ENCODE data around the gene GSAP.

DNA sequence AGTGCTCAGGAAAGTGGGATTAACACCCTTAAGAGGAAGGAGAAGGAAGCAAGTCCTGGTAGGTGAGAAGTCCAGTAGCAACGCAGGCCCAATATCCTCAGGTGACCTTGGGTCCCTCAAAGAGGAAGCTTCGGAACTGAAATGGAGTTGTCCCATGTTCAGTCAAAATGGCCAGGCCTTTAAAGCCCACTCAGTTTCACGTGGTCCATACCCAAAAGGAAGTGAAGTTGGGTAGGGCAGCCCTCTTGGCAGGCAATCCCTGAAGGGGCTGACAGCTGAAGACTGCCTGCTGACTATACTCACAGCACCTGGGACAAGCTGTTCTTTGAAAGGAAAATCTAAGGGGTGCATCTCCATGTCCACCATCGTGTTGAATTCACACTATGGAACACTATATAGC, 3.0 kb downstream of the GSAP start:
- no peak for TF ChIP-seq ELF1 (IDR thresholded peaks at IDR 0.05)
- TF ChIP-seq EZH2phosphoT487 (IDR thresholded peaks at IDR 0.05; ENCODE audit: borderline replicate concordance, low read depth) = no peak
- TF ChIP-seq, protein P1, sequence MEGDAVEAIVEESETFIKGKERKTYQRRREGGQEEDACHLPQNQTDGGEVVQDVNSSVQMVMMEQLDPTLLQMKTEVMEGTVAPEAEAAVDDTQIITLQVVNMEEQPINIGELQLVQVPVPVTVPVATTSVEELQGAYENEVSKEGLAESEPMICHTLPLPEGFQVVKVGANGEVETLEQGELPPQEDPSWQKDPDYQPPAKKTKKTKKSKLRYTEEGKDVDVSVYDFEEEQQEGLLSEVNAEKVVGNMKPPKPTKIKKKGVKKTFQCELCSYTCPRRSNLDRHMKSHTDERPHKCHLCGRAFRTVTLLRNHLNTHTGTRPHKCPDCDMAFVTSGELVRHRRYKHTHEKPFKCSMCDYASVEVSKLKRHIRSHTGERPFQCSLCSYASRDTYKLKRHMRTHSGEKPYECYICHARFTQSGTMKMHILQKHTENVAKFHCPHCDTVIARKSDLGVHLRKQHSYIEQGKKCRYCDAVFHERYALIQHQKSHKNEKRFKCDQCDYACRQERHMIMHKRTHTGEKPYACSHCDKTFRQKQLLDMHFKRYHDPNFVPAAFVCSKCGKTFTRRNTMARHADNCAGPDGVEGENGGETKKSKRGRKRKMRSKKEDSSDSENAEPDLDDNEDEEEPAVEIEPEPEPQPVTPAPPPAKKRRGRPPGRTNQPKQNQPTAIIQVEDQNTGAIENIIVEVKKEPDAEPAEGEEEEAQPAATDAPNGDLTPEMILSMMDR (IDR thresholded peaks at IDR 0.05) = no peak
- TF ChIP-seq POLR2AphosphoS5 (IDR thresholded peaks at IDR 0.05; ENCODE audit: low read depth, low read length) = no peak
- TF ChIP-seq, protein P2, sequence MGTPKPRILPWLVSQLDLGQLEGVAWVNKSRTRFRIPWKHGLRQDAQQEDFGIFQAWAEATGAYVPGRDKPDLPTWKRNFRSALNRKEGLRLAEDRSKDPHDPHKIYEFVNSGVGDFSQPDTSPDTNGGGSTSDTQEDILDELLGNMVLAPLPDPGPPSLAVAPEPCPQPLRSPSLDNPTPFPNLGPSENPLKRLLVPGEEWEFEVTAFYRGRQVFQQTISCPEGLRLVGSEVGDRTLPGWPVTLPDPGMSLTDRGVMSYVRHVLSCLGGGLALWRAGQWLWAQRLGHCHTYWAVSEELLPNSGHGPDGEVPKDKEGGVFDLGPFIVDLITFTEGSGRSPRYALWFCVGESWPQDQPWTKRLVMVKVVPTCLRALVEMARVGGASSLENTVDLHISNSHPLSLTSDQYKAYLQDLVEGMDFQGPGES (IDR thresholded peaks at IDR 0.05; ENCODE audit: low read depth, low read length) = no peak
- no peak for TF ChIP-seq TAF1 (IDR thresholded peaks at IDR 0.05; ENCODE audit: borderline replicate concordance, low read depth, low read length)
- TF ChIP-seq FOSL2 (IDR thresholded peaks at IDR 0.05; ENCODE audit: borderline replicate concordance, low read depth) = no peak
- TF ChIP-seq, protein P3, sequence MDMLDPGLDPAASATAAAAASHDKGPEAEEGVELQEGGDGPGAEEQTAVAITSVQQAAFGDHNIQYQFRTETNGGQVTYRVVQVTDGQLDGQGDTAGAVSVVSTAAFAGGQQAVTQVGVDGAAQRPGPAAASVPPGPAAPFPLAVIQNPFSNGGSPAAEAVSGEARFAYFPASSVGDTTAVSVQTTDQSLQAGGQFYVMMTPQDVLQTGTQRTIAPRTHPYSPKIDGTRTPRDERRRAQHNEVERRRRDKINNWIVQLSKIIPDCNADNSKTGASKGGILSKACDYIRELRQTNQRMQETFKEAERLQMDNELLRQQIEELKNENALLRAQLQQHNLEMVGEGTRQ (IDR thresholded peaks at IDR 0.05; ENCODE audit: borderline replicate concordance, low read depth, low read length) = no peak
- TF ChIP-seq SIN3A (IDR thresholded peaks at IDR 0.05; ENCODE audit: borderline replicate concordance, low read depth, low read length) = no peak
- TF ChIP-seq TCF12 (IDR thresholded peaks at IDR 0.05) = no peak
